ENCODE measurements around the gene MTF1.

DNA sequence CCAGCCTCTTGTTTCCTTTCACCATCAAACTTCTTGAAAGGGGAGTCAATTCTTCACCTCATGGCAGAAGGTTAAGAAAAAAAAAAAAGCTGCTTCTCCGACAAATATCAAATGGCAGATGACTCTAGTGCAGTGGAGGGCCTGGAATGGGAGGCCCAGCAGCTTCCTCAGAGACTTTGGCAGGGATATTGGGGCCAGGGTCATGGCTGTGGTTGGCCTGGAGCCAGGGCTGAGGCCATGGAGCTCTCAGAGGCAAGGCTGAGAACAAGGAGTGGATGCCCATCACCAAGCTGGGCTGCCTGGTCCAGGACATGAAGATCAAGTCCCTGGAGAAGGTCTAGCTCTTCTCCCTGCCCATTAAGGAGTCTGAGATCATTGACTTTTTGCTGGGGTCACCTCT lies 18.7 kb downstream of the MTF1 start:
- TF ChIP-seq RAD21 (conservative IDR thresholded peaks at IDR 0.05) (no peak), TAF1 (IDR thresholded peaks at IDR 0.05; ENCODE audit: low read depth) (no peak)
- TF ChIP-seq, protein P1, sequence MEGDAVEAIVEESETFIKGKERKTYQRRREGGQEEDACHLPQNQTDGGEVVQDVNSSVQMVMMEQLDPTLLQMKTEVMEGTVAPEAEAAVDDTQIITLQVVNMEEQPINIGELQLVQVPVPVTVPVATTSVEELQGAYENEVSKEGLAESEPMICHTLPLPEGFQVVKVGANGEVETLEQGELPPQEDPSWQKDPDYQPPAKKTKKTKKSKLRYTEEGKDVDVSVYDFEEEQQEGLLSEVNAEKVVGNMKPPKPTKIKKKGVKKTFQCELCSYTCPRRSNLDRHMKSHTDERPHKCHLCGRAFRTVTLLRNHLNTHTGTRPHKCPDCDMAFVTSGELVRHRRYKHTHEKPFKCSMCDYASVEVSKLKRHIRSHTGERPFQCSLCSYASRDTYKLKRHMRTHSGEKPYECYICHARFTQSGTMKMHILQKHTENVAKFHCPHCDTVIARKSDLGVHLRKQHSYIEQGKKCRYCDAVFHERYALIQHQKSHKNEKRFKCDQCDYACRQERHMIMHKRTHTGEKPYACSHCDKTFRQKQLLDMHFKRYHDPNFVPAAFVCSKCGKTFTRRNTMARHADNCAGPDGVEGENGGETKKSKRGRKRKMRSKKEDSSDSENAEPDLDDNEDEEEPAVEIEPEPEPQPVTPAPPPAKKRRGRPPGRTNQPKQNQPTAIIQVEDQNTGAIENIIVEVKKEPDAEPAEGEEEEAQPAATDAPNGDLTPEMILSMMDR (IDR thresholded peaks at IDR 0.05; ENCODE audit: poor library complexity, severe bottlenecking) = no peak

Data from neural cell (in vitro differentiated cells).